Trophoblast cell (in vitro differentiated cells and primary cell): ENCODE data around the gene SESN2.

Experiments
- DNase-seq, 2 donors: peaks; one replicate each; pipeline ENCODE4 v3.0.0-alpha.2; 2016
- H2AFZ ChIP-seq: 2 replicates; pipeline ENCODE4 v1.6.1; 2013; ENCODE audit warnings: low read length, moderate library complexity, mild to moderate bottlenecking; ENCODE audit not compliant: insufficient read depth, poor library complexity
- H2AK5ac ChIP-seq: 2 replicates; pipeline ENCODE4 v1.6.1; 2013; ENCODE audit warnings: mild to moderate bottlenecking, low read length
- H2BK120ac ChIP-seq: 2 replicates; pipeline ENCODE4 v1.6.1; 2013; ENCODE audit warnings: low read length, mild to moderate bottlenecking, moderate library complexity; ENCODE audit not compliant: insufficient read depth, poor library complexity
- H2BK12ac ChIP-seq: 2 replicates; pipeline ENCODE4 v1.6.1; 2013; ENCODE audit warnings: mild to moderate bottlenecking, low read length, moderate library complexity
- H2BK5ac ChIP-seq: 2 replicates; pipeline ENCODE4 v1.6.1; 2013; ENCODE audit warnings: low read length, low read depth, moderate library complexity, mild to moderate bottlenecking; ENCODE audit not compliant: poor library complexity
- H3K14ac ChIP-seq: 2 replicates; pipeline ENCODE4 v1.6.1; 2013; ENCODE audit warnings: mild to moderate bottlenecking, low read length
- H3K18ac ChIP-seq: 2 replicates; pipeline ENCODE4 v1.6.1; 2013; ENCODE audit warnings: mild to moderate bottlenecking, low read length
- H3K23ac ChIP-seq: 2 replicates; pipeline ENCODE4 v1.6.1; 2013; ENCODE audit warnings: low read length
- H3K27ac ChIP-seq: 2 replicates; pipeline ENCODE4 v1.5.1; 2013; ENCODE audit warnings: low read depth, mild to moderate bottlenecking, inconsistent platforms, low read length, moderate library complexity
- H3K27me3 ChIP-seq: 2 replicates; pipeline ENCODE4 v1.6.1; 2013; ENCODE audit warnings: inconsistent platforms, mild to moderate bottlenecking, low read length, moderate library complexity; ENCODE audit not compliant: insufficient read depth
- H3K36me3 ChIP-seq, 2 experiments: 1 replicate in 1 of 2; 2 replicates in 1 of 2; pipeline ENCODE4 v1.6.1; 2013; ENCODE audit warnings: low read length in 2 of 2, mild to moderate bottlenecking in 2 of 2, moderate library complexity in 1 of 2; ENCODE audit not compliant: insufficient read depth in 2 of 2, control insufficient read depth in 1 of 2
- H3K4ac ChIP-seq: 2 replicates; pipeline ENCODE4 v1.6.1; 2013; ENCODE audit warnings: low read depth, mild to moderate bottlenecking, low read length, moderate library complexity
- H3K4me1 ChIP-seq, 2 experiments: 1 replicate in 1 of 2; 2 replicates in 1 of 2; pipeline ENCODE4 v1.6.1; 2013; ENCODE audit warnings: low read length in 2 of 2, mild to moderate bottlenecking in 2 of 2, moderate library complexity in 1 of 2; ENCODE audit not compliant: insufficient read depth in 2 of 2, control insufficient read depth in 1 of 2
- H3K4me2 ChIP-seq: 2 replicates; pipeline ENCODE4 v1.6.1; 2013; ENCODE audit warnings: inconsistent platforms, mild to moderate bottlenecking, low read length, moderate library complexity
- H3K4me3 ChIP-seq: 2 replicates; pipeline ENCODE4 v1.5.1; 2013; ENCODE audit warnings: mild to moderate bottlenecking, low read depth, low read length, inconsistent platforms
- H3K79me1 ChIP-seq: one replicate; pipeline ENCODE4 v1.6.1; 2013; ENCODE audit warnings: low read length
- H3K79me2 ChIP-seq: 2 replicates; pipeline ENCODE4 v1.6.1; 2013; ENCODE audit warnings: low read length, mild to moderate bottlenecking; ENCODE audit not compliant: control insufficient read depth, insufficient read depth, poor library complexity
- H3K9ac ChIP-seq: 2 replicates; pipeline ENCODE4 v1.6.1; 2013; ENCODE audit warnings: mild to moderate bottlenecking, low read length
- H3K9me3 ChIP-seq: 2 replicates; pipeline ENCODE4 v1.6.1; 2013; ENCODE audit warnings: low read depth, mild to moderate bottlenecking, control low read depth, inconsistent platforms, low read length; ENCODE audit not compliant: insufficient read depth
- H4K12ac ChIP-seq: 2 replicates; pipeline ENCODE4 v1.6.1; 2013; ENCODE audit warnings: low read depth, mild to moderate bottlenecking, low read length, moderate library complexity
- H4K8ac ChIP-seq: 2 replicates; pipeline ENCODE4 v1.6.1; 2013; ENCODE audit warnings: low read depth, mild to moderate bottlenecking, low read length, moderate library complexity
- H4K91ac ChIP-seq: one replicate; pipeline ENCODE4 v1.6.1; 2013; ENCODE audit warnings: low read depth, mild to moderate bottlenecking, low read length, moderate library complexity
- WGBS: extraction: QIAGEN DNeasy Blood & Tissue Kit; methylation state at CpG from one replicate; pipeline ENCODE4 v1.1.7; 2013; ENCODE audit warnings: missing lambda C conversion rate; ENCODE audit not compliant: insufficient read length, insufficient coverage; ENCODE audit errors: extremely low coverage; 5-methylcytosine and 5-hydroxymethylcytosine counted together

The SESN2 gene

GRCh38 chr1:28308750-28309149 lies 49.4 kb downstream of the SESN2 start:
- Histone ChIP-seq H3K79me1 (peaks cover 4% of the 10 kb centered on the region), H3K9me3 (no peaks in the 10 kb centered on the region), H3K36me3 (no peaks in the 10 kb centered on the region), H3K14ac (no peak overlapping the region), H3K4me2 (no peak overlapping the region), H2BK5ac (no peak overlapping the region), H3K18ac (no peak overlapping the region), H3K4ac (no peak overlapping the region), H4K91ac (no peak overlapping the region), H2BK120ac (no peak overlapping the region), H3K27ac (no peak overlapping the region), H3K4me1 (peaks cover 3 to 6% of the 10 kb centered on the region in 2 experiments), H4K12ac (no peak overlapping the region), H3K4me3 (no peak overlapping the region), H4K8ac (no peak overlapping the region), H2AFZ (no peak overlapping the region), H3K23ac (no peak overlapping the region), H2BK12ac (no peak overlapping the region), H3K79me2 (no peaks in the 10 kb centered on the region), H3K27me3 (no peaks in the 10 kb centered on the region), H3K9ac (no peak overlapping the region), H2AK5ac (no peak overlapping the region)
- DNase-seq, result no peak
- WGBS, result no CpG with 5 or more reads among the region's 3 CpGs

- H3K4me3 ChIP-seq, result no peak overlapping the region
- no peak overlapping the region for H2BK120ac ChIP-seq
- peaks cover 7% of the 10 kb centered on the region for H3K79me1 ChIP-seq
- no peaks in the 10 kb centered on the region for H3K36me3 ChIP-seq
- no peak for DNase-seq
- H2AFZ ChIP-seq, result no peak overlapping the region
- no peak overlapping the region for H3K18ac ChIP-seq
- H3K14ac ChIP-seq, result no peak overlapping the region
- H3K27me3 ChIP-seq, result no peaks in the 10 kb centered on the region
- H3K9me3 ChIP-seq, result no peaks in the 10 kb centered on the region
- no peak overlapping the region for H2BK5ac ChIP-seq
- no peak overlapping the region for H3K27ac ChIP-seq
- WGBS, result no CpG with 5 or more reads among the region's 2 CpGs
- no peak overlapping the region for H3K23ac ChIP-seq
- no peak overlapping the region for H2AK5ac ChIP-seq
- no peak overlapping the region for H4K91ac ChIP-seq
- no peak overlapping the region for H4K8ac ChIP-seq
- no peak overlapping the region for H2BK12ac ChIP-seq
- H3K9ac ChIP-seq, result no peak overlapping the region
- H4K12ac ChIP-seq, result no peak overlapping the region
- no peak overlapping the region for H3K4me2 ChIP-seq
- H3K4me1 ChIP-seq, result peaks cover 9 to 12% of the 10 kb centered on the region in 2 experiments
- H3K79me2 ChIP-seq, result no peaks in the 10 kb centered on the region
- H3K4ac ChIP-seq, result no peak overlapping the region
Measured at GRCh38 chr1:28309702-28310101, 50.4 kb downstream of the SESN2 start.

DNA sequence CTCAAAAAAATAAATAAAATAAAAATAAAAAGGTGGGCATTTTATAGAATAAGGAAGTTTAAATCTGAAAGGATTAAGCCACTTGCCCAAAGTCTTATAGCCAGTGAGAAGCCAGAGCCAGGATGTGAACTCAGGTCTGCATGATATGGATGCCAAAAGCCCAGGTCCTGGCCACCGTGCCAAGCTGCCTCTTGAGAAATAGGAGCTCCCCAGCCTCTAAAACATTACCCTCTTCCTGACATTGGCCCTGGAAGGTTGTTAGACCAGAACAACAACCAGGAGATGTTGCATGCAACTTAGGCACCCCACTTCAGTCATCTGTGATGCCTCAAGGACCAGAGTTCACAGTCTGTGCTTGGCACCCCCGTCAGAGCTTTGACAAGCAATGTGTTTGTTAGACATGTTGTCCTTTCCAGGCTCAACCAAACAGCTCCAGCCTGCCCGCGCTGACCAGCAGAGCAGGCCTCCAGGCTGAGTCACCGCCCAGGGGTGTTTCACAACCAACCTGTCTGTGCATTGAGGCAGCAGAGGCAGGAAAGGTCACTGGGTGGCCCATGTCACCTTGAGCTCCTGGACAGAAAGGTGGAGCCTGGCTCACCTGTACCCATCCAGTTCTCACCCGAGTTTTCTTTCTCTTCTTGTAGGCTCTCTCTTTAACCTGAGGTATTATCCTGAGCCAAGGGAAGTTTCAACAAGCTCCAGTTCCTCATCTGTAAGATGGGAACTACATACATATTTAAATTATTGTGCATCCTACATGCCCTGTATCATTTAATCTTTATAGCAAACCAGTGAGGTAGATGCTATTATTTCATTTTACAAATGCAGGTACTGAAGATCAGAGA lies 54.6 kb downstream of the SESN2 start:
- Histone ChIP-seq H3K36me3 (no peaks in the 10 kb centered on the region), H3K79me1 (peaks cover 5% of the 10 kb centered on the region), H3K9me3 (no peaks in the 10 kb centered on the region), H3K14ac (peak overlapping the region; percentile 15), H3K4me1 (peaks cover 8 to 10% of the 10 kb centered on the region in 2 experiments), H3K23ac (no peak overlapping the region), H3K9ac (no peak overlapping the region), H3K79me2 (no peaks in the 10 kb centered on the region), H3K27ac (peak overlapping the region; percentile 68), H3K18ac (no peak overlapping the region), H3K4me2 (peak overlapping the region; percentile 24), H2AK5ac (no peak overlapping the region), H4K8ac (peak overlapping the region; percentile 42), H4K12ac (no peak overlapping the region), H2BK5ac (peak overlapping the region; percentile 31), H2BK120ac (no peak overlapping the region), H4K91ac (peak overlapping the region; percentile 64), H3K4ac (no peak overlapping the region), H3K4me3 (no peak overlapping the region), H2AFZ (no peak overlapping the region), H2BK12ac (peak overlapping the region; percentile 51), H3K27me3 (no peaks in the 10 kb centered on the region)
- WGBS, result no CpG with 5 or more reads among the region's 6 CpGs
- DNase-seq, result peak; percentile 91 to 93

DNA sequence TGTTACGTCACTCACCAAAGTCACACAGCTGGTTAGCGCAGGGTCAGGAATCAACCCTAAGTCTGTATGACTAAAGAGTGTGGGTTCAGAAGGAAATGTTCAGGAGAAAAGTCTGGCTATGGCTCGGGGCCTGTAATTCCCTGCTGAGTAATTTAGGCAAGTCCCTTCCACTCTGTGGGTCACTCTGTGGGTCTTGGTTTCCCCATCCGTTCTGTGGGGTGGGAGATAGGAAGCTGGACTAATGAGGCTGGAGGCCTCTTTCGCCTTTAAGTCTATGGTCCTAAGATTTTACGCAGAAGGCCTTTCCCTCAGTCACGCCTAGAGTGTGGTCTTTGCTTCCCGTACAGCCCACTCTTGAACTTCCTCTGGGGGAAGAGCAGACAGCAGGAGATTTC lies 55.2 kb downstream of the SESN2 start:
- no CpG with 5 or more reads among the region's 8 CpGs for WGBS

More for the DNA sequence above, 55.2 kb downstream of the SESN2 start:
- H2AK5ac ChIP-seq, result peak overlapping the region; percentile 71
- H2BK12ac ChIP-seq, result peak overlapping the region; percentile 69
- peaks cover 5% of the 10 kb centered on the region for H3K79me1 ChIP-seq
- peak overlapping the region; percentile 17 for H2BK120ac ChIP-seq
- H3K79me2 ChIP-seq, result no peaks in the 10 kb centered on the region
- peak in 1 of 2 donors; percentile 27 for DNase-seq
- no peak overlapping the region for H3K18ac ChIP-seq
- no peak overlapping the region for H4K12ac ChIP-seq
- peak overlapping the region; percentile 51 for H4K8ac ChIP-seq
- no peak overlapping the region for H3K9ac ChIP-seq
- H3K4me1 ChIP-seq, result peaks cover 8 to 10% of the 10 kb centered on the region in 2 experiments
- H3K14ac ChIP-seq, result no peak overlapping the region
- H2AFZ ChIP-seq, result no peak overlapping the region
- no peak overlapping the region for H3K4me2 ChIP-seq
- H2BK5ac ChIP-seq, result peak overlapping the region; percentile 9
- no peaks in the 10 kb centered on the region for H3K36me3 ChIP-seq
- no peak overlapping the region for H3K23ac ChIP-seq
- no peaks in the 10 kb centered on the region for H3K27me3 ChIP-seq
- peak overlapping the region; percentile 4 for H3K27ac ChIP-seq
- peak overlapping the region; percentile 49 for H4K91ac ChIP-seq
- H3K4me3 ChIP-seq, result no peak overlapping the region
- peak overlapping the region; percentile 24 for H3K4ac ChIP-seq
- H3K9me3 ChIP-seq, result no peaks in the 10 kb centered on the region
